ENCODE results near the gene CNTNAP2.

The CNTNAP2 gene

DNA sequence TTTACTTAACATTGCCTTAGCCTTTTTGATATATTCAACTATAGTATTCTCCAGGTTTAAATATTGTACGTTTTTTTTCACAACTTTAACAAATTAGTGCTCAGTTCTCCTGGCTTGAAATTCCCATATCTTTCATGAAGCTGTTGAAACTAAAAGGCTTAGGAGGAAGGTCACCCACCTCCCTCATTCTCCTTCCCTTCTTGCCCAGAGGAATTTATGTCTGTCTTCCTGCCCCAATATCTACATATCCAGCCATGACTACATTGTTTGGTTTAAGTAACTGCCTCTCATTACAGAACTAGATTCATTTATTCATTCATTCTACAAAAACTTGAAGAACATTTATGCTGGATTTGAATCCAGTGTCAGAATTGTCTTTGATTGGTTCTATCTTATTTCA is 2219.2 kb downstream of the CNTNAP2 start:
- DNase-seq, result no peak

DNA sequence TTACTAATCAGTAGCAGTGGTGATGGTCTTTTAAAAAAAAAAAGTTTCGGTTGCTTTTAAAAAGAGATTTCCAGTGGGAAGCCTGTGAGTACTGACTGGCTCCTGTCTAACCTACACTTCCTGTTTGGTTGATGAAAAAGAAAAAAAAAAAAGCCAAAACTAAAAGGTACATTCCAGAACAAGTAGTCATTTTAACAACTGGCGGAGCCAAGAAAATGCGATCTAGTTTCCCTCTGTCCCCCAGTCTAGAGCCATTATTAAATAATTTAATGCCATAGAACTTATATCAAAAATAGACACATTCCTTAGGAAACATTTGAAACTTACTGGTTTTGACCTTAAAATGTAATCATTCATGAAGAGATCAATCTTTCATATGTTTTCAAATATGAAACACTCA is 2219.8 kb downstream of the CNTNAP2 start:
- no peak for DNase-seq

DNA sequence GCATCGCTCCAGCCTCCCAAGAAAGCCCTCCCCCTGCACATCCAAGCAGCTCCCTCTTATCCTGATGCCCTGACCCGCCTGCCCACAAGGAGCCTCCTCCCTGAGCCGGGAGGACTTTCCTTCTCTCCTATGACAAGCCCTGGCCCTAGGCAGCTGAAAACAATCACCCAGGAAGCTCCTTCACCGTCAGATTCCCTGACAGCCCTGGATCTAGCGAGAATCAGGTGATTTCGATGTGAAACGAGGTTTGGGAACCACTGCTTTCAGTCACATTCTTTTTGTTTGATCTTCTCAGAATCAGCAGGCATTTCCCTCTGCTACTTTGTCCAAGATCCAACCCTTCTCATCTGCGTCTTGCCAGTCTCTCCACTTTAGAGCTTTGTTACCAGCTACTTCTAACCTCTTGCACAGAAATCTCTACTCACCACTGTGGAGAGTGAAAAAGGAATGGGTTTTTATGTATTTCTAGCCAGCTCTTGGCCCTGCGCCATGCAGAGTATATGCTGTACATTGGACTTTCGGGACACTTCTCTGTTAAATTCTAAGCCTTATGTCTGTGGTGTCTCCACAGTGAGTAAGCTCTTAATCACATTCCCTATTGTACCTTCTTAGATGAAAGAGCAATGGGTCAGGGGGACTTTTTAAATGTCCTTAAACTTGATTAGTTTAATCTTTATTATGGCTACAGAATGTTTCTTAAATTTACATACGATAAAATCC is 2220.8 kb downstream of the CNTNAP2 start:
- no peak for DNase-seq

DNA sequence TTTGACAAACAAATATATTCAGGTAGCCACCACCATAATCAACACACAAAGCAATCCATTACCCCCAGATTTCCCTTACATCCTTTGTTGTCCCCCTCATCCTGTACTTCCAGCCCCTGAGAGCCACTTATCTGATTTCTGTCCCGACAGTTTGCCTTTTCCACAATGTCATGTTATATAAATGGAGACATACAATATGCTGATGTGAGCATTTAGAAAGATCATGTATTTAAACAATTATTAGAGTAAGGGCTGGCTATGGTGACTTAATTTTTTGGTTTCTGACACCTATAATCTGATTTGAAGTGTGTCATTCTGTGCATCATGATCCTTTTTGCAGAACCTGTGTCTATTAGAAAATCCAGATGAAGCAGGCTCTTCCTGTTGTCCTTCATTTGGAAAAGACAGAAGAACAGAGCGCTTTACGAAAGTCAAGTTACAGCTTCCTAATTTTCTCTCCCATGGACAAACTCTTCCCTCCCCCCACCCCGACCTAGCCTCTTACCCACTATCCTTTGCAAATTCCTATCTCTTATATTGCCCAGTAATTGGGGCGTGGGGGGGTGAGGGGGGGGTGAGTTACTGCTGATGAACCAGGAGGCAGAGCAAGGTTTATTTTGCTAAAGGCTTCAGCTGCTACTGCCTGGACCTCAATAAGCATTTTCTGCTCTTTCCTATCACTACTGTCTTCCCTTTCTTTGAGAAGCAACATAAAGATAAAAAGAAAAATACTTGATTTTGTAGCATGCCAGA is 2221.6 kb downstream of the CNTNAP2 start:
- no peak for DNase-seq

DNA sequence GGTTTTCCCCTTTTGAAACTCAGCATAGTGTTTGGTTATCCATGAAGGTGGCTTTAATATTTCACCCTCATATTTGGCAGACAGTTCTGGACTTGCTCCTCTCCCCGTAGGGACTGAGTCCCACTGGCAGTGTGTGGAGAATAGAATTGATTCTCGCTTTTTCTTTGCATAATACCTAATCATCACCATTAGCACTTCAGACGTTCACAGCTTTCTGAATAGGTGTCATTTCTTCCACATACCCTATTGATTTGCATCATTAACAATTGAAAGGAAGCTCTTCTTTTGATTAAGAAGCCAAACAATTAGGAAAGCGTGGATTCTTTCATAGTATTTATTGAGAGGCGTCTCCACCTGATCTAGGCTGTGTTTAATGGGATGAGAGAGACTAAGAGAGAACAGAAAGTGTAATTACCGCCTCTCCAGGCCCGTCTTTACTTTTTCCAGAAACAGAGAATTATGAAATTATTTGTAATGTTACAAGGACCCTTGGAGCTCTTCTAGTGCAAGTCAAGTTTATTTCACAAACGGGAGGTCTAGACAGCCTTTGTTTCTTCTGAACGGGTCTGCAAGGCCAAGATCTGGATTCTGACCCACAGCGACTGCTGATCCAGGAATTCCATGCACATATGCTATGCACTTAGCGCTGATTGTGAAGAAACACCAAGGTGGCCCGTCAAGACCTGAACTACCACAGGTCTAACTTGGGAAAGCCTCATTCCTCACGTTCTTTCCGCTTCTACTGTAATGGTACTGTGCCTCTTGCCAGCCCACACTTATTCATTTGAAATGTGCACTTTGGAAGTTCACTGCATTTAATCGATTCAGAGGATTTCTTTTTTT is 2224.1 kb downstream of the CNTNAP2 start:
- DNase-seq, result no peak

DNA sequence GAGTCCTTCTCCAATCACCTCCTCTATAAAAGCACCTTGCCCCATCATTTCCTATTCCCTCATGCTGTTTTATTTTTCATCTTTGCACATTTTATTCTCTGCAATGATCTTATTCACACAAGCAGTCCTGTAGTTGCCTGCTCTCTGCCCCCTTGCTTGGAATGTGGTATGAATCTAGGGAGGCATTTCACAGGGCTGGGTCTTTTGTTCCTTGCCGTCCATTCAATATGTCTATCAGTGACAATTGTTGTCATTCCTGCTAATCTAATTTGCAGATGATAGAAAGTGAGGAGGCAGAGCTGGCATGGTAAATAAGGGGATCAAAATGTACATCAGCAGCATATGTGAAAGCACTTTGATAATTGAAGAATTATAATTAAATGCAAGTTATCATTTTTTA is 2227.8 kb downstream of the CNTNAP2 start:
- no peak for DNase-seq

DNA sequence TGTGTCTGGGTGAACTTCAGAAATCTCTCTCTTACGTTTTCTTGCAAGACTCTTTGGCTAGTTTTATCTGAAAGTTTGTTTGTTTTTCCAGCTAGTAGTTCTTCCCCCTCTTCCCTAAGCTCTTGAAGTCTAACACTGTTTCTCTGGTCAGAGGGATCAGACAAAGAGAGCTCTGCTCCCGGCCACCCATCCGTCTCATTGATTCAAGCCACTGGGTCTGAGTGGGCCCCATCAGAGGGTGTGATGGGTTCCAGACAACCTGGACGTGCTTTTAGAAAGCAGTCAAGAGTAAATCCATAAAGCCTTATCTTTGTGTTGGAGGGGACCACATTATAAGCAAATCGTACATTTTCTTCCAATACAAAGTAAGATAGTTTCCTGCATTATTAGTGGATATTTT is 2231.4 kb downstream of the CNTNAP2 start:
- DNase-seq, result no peak

DNA sequence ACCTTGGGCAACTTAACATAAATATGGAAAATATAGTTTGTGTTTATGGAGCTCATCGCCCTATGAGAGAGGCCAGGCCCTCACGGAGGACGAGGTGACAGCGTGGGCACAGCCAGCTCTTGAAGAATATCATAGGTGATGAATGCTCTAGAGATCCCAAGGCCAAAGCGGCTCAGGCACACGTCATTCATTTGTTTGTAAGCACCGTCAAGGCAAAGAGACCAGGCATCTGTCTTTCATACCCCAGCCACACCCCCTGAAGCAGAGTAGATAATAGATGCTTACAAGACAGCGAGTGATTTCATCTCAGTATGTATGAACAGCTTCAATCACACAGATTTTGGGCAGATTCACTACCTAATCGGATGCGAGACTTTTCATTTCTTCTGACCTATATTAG is 2231.9 kb downstream of the CNTNAP2 start:
- DNase-seq, result no peak

DNA sequence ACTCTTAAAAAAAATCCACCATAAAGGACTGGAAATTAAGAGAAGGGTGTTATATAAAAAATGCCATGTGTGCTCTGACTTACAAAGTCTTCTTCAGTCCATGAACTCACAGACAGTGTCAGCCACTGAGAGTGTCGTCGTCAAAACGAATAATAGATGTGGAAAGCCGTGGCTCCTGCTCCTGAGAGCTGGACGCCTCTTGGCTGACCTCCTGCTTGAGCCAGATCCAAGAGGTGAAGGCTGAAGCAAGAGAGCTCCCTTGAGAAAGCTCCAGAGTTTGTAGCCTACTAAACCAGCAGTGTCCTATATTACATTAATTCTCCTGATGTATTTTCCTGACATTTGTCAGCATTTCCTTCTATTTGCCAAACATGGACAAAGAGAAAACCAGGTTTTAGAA is 2239.7 kb downstream of the CNTNAP2 start:
- DNase-seq, result no peak

DNA sequence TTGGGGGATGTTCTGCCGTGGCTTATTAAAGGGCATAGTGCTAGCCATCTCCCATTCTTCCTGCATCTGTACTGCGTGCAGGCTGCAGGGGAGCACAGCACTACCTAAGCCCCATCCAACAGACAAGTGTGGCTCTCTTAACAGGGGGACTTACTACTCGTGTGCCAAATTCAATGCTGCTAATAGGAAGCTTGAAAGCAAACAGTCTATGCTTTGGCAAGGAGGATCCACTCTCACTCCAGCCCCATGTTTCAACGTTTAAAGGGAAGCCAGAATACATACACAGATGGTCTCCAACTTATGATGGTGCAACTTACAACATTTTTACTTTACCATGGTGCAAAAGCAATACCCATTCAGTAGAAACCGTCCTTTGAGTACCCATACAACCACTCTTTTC is 2245.9 kb downstream of the CNTNAP2 start:
- no peak for DNase-seq

DNA sequence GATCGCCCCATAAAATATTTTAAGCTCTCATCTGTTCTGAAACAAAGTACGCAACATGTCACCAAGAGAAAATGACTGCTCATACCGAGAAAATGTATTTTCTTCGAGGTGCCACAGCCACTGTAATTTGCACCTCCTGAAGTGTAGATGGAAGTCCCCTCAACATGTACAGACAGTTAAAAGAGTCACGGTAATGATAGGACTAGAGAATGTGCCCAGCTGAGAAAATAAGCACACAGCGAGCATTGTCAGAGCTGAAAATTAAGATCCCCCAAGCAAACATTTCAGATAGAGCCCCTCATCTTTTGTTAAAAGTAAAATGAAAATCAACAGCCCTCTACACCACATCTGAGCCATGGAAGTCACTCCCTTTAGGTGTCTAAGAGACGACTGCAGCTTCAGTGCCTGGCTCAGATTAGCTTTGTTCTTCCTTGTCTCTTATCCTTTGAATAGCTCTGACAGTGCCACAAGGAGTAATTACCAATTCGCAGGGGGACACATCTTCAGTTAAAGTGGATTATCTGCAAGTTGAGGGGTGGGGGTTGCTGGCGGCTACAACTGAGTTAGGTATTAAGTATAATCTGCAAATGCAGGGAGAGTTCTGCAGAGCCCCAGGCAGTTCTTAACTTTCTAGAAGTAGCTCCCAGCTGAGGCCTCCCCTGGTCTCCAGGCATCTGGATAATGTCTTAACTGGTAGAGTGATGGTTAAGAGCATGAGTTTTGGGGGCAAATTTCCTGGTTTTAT is 2251.3 kb downstream of the CNTNAP2 start:
- DNase-seq, result no peak

DNA sequence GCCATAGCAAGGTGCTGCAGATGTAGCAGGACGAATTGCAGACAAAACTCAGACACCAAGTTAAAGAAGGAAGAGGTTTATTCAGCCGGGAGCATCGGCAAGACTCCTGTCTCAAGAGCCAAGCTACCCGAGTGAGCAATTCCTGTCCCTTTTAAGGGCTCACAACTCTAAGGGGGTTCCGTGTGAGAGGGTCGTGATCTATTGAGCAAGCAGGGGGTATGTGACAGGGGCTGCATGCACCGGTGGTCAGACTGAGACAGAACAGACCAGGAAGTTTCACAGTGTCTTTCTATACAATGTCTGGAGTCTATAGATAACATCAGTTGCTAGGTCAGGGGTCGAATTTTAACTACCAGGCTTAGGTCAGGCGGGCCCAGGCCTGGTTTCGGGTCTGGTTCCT is 2252.0 kb downstream of the CNTNAP2 start:
- no peak for DNase-seq

DNA sequence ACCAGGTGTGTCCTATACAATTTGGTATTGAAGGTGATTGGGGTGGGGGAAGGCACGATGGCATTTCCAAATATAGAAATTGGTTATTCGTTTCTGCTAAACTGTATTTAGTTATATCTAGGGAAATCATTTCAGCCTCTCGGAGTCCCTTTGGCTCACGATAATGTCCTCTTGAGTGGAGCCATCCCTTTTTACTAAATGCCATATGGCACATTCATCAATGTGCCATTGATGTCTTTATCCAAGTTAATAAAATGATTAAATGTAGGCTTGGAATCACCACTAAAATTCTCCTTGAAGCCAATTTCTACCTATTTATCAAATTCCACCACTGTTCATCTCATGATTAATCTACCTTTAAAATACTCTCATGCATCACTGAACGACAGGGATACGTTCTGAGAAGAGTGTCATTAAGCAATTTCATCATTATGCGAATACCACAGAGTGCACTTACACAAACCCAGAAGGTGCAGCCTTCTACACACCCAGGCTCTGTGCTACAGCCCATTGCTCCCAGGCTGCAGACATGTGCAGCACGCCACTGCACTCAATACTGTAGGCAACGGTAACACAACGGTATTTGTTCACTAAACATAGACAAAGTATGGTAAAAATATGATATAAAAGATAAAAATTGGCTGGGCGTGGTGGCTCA is 2254.8 kb downstream of the CNTNAP2 start:
- no peak for DNase-seq

DNA sequence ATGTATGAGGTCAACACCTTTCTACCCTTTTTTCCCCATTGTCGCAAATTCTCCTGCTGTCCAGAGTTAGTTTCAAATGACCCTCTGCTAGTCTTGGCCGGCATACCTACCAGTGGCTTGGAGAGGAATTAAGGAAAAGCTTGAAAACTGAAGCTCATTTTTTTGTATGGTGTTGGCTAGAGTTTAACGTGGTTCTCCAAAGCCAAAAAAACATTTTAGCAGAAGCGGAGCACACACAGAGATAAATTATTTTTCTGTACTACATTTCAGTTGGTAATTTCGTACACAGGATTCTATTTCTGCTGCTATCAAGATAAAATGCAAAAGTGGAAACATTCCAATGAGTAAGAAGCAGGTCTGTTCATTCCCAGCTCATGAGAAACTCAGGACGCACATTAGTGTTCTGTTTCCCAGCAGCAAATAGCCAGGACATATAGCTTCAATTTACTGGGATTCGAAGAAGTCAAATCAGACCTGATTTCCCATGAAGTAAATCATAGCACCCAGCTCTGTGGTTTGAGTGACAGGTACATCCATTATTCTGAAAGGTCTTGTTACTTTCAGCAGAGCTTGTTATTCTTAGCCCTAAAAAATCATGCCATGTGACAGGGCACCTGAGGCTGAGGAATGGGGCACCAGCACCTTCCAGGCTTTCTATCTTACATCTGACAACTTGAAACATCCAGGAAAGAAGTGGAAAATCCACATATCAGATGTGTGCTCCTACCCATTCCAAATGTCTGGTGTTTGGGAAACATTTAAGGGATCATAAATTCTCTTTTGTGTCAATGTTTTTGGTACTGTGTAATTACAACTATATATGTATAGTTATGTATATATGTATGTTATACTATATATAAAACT is 2258.0 kb downstream of the CNTNAP2 start:
- DNase-seq, result no peak

DNA sequence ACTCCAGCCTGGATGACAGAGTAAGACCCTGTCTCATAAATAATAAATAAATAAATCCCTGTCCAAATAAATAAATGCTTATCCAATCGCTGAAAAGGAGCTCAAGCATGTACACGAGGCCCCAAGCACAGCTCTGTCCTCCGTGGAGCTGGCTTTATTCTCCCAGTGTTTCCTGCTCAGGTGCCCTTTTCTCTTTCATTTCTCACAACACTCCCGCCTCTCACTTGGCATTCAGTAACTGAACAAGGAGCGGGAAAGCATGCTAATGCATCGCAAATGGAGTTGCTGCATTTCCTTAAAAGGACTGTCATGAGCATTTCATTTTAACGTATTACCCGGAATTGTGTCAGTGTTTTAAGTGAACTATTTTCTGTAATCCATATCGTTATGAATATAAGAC is 2263.1 kb downstream of the CNTNAP2 start:
- no peak for DNase-seq

DNA sequence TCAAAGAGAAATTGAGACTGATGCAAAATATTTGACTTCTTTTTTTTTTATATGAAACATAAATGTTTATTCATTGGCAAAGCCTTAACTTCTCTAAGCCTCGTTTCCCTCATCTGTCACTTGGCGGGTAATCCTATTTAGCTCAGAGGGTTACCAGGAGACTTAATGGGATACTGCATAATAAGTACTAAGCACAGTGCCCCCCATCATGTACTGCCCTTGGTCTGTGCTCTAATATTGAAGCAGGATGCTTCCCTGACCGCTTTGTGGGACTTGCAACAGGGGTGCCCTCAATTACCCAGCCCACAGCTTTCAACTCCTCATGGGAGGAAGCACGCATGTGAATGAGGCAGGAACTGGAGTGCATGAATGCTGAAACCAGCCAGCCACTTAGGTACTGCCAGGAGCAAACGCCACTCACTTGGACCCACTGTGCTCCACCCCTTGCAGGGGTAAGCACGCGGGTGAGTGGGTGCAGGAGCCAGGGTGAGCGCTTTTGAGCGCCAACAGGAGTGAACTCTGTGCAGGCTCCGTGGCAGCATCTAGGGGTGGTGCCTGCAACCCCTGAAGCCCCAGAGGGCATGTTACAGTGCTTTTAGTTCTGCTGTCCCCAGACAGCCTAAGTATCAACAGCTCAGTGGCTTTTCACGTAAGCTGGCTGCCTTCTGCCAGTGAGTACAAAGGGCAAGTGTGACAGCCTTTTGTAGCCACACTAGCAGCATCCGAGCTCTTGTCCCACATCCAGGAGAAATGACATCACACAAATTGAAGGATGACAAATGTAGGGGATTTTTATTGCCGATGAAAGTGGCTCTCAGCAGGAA is 2264.2 kb downstream of the CNTNAP2 start:
- DNase-seq, result no peak

DNA sequence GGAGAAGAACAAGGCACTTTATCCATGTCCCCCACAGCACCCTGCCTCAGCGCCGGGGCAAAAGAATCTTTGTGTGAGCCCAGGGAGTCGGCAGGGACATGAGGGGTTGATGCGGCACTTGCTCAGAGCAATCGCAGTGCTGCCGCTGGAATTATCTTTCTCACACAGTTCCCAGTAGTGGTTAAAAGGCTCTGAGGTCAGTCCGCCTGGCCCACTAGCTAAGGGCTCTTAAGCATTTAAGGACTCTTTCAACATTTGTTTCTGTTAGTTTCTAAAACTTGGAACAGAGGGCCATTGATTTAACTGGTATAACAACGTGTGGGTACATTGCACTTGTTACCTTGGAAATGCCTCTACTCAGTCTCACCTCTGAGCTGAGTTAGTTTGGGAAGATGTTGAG is 2266.0 kb downstream of the CNTNAP2 start:
- no peak for DNase-seq

DNA sequence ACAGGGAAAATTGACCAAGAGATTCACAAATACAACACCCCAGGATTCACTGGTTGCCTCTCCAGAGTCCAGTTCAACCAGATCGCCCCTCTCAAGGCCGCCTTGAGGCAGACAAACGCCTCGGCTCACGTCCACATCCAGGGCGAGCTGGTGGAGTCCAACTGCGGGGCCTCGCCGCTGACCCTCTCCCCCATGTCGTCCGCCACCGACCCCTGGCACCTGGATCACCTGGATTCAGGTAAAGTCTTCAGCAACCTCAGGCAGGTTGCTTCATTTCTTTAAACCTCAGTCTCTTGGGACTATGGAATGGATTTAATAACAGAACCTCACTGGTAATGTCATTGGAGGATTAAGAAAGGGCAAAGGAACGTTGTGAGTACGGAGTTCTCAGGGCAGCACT is 2267.1 kb downstream of the CNTNAP2 start:
- no peak for DNase-seq

DNA sequence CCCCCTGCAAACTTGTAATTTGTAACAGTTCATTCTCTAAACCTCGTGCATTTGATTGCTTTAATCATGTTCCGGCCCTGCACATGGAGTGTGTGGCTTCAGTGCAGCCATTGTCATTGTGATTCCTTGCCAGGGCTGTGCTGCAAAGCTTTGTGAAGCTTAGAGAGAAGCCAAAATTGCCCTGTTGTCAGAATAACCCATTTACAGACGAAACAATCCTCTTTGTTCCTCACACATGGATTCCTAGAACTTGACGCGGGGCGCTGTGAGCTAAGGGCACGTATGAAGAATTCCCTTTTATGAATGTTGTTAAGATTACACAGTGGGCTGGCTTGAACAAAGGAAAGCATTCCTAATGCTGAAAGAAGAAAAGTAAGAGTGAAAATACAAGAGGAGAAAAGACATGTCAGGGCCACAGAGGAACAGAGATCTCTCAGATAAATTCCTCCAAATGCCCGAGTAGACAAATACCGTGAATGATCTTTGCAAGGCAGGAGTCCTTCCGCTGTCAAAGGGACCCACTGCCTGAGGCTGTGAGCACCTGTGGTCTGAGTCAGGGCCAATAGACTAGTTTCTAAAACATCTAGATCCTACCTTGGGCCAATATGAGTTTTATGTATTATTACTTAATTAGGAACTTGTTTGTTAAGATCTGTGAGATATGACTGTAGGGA is 2268.5 kb downstream of the CNTNAP2 start:
- no peak for DNase-seq

DNA sequence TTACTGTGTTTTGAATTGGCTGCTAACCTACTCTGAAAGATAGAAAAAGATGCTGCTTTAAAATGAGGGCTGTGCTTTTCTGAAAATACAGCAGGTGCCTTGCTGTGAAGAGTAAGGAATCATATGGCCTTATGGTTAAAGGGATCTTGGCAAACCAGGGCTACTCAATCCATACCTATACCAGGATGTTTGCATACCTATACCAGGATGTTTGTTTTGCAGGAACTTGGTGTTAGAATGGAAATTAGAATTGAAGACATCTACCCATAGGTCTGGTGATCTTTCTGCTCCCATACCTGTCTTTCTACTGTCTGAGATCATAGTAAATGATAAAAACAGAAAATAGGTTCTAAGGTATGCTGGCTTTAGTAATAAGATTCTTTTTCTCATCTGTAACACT is 2273.8 kb downstream of the CNTNAP2 start:
- no peak for DNase-seq
